Erythroblast (primary cell): Measurements from ENCODE around the gene ANKRD52.

Experiments
- GATA1 ChIP-seq: IDR thresholded peaks from 2 replicates; pipeline ENCODE4 v1.6.1; 2011; ENCODE audit warnings: low read depth, mild to moderate bottlenecking, control low read depth, low read length, moderate library complexity
- POLR2A ChIP-seq: IDR thresholded peaks from 2 replicates; pipeline ENCODE4 v1.6.1; 2011; ENCODE audit warnings: mild to moderate bottlenecking, low read length

DNA sequence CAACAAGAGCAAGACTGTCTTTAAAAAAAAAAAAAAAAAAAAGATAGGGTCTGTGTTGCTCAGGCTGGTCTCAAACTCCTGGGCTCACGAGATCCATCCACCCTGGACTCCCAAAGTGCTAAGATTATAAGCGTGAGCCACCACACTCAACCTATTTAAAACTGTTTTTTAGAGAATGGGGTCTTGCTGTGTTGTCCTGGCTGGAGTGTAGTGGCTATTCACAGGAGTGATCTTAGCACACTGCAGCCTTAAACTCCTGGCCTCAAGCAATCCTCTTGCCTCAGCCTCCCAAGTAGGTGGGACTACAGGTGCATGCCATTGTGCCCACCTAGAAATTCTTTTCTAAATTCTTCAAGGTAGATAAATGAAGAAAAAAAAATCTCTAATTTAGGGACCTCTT, 16.1 kb upstream of the ANKRD52 start:
- TF ChIP-seq POLR2A (no peak), GATA1 (no peak)
